HEK293 (cell line): Measurements from ENCODE around the gene OPCML.

Experiments used
- CTCF ChIA-PET: fragments of 350-600 bp; formaldehyde crosslinking; extraction: SDS; loops from one replicate; lab custom pipeline; 2021; ENCODE audit warnings: antibody characterized with exemption; lab: Yijun Ruan, JAX
- POLR2A ChIA-PET: fragments of 300-600 bp; formaldehyde crosslinking; extraction: SDS; loops from one replicate; lab custom pipeline; 2020; ENCODE audit warnings: antibody characterized with exemption, inconsistent platforms; lab: Yijun Ruan, JAX
- H3K27ac ChIP-seq: fragments of 200-500 bp; sonication (Bioruptor generic); 2 replicates; pipeline ENCODE4 v1.5.1; 2014; ENCODE audit warnings: low read depth, low read length, control low read depth, inconsistent platforms; ENCODE audit errors: extremely low read depth
- H3K36me3 ChIP-seq, 2 experiments: fragments of 200-500 bp in 1 of 2; sonication (Bioruptor generic) in 1 of 2; 1 replicate in 1 of 2; 2 replicates in 1 of 2; pipeline ENCODE4 v1.5.1; 2014 to 2017; ENCODE audit warnings: inconsistent platforms in 2 of 2, low read length in 2 of 2; ENCODE audit not compliant: control insufficient read depth in 2 of 2, insufficient read depth in 1 of 2
- H3K4me1 ChIP-seq: fragments of 200-500 bp; sonication (Bioruptor generic); 2 replicates; pipeline ENCODE4 v1.5.1; 2014; ENCODE audit warnings: mild to moderate bottlenecking, low read length, inconsistent platforms; ENCODE audit not compliant: control insufficient read depth, insufficient read depth
- H3K4me3 ChIP-seq: 2 replicates; pipeline ENCODE4 v1.5.1; 2011; ENCODE audit warnings: low read depth, mild to moderate bottlenecking, control low read depth, low read length, moderate library complexity
- H3K9me3 ChIP-seq: fragments of 200-500 bp; sonication (Bioruptor generic); 2 replicates; pipeline ENCODE4 v1.5.1; 2014; ENCODE audit warnings: low read depth, low read length, inconsistent platforms; ENCODE audit not compliant: control insufficient read depth, insufficient read depth
- GLI2 ChIP-seq: fragments of 450-650 bp; formaldehyde crosslinking; IDR thresholded peaks from 2 replicates; pipeline ENCODE4; 2017; ENCODE audit warnings: missing biosample characterization, missing genetic modification characterization, low read depth, borderline replicate concordance
- HOXD13 ChIP-seq: sonication (generic); formaldehyde crosslinking; IDR thresholded peaks from 2 replicates; pipeline ENCODE4 v1.8.0; 2022; ENCODE audit warnings: missing genetic modification reagents, borderline replicate concordance
- KLF7 ChIP-seq: fragments of 450-650 bp; formaldehyde crosslinking; IDR thresholded peaks from 2 replicates; pipeline ENCODE4 v1.5.1; 2016; ENCODE audit warnings: missing biosample characterization, missing genetic modification characterization, borderline replicate concordance
- MZF1 ChIP-seq: fragments of 450-650 bp; formaldehyde crosslinking; IDR thresholded peaks from 2 replicates; pipeline ENCODE4 v1.5.1; 2017; ENCODE audit warnings: missing biosample characterization, missing genetic modification characterization, borderline replicate concordance
- SCRT2 ChIP-seq: fragments of 450-650 bp; formaldehyde crosslinking; IDR thresholded peaks from 2 replicates; pipeline ENCODE4 v1.5.1; 2016; ENCODE audit warnings: missing biosample characterization, missing genetic modification characterization
- ZNF184 ChIP-seq: fragments of 450-650 bp; IDR thresholded peaks from 2 replicates; pipeline ENCODE4 v1.5.1; 2018; ENCODE audit warnings: missing biosample characterization, mild to moderate bottlenecking, missing genetic modification characterization
- ZNF2 ChIP-seq: fragments of 450-650 bp; formaldehyde crosslinking; IDR thresholded peaks from 2 replicates; pipeline ENCODE4 v1.5.1; 2016; ENCODE audit warnings: missing biosample characterization, missing genetic modification characterization
- ZNF311 ChIP-seq: fragments of 450-650 bp; formaldehyde crosslinking; IDR thresholded peaks from 2 replicates; pipeline ENCODE4 v1.5.1; 2017; ENCODE audit warnings: missing biosample characterization, missing genetic modification characterization, borderline replicate concordance
- ZNF324 ChIP-seq: fragments of 450-650 bp; formaldehyde crosslinking; IDR thresholded peaks from 2 replicates; pipeline ENCODE4 v1.5.1; 2016; ENCODE audit warnings: missing biosample characterization, missing genetic modification characterization
- ZNF341 ChIP-seq: fragments of 450-650 bp; formaldehyde crosslinking; IDR thresholded peaks from 2 replicates; pipeline ENCODE4; 2016; ENCODE audit warnings: low read depth, missing biosample characterization, missing genetic modification characterization
- ZNF350 ChIP-seq: fragments of 450-650 bp; formaldehyde crosslinking; IDR thresholded peaks from 2 replicates; pipeline ENCODE4 v1.5.0; 2017; ENCODE audit warnings: missing biosample characterization, mild to moderate bottlenecking, missing genetic modification characterization
- ZNF354C ChIP-seq: fragments of 450-650 bp; formaldehyde crosslinking; IDR thresholded peaks from 2 replicates; pipeline ENCODE4 v1.5.1; 2016; ENCODE audit warnings: missing biosample characterization, missing genetic modification characterization, low read depth, borderline replicate concordance
- ZNF426 ChIP-seq: fragments of 450-650 bp; formaldehyde crosslinking; IDR thresholded peaks from 2 replicates; pipeline ENCODE4 v1.5.1; 2017; ENCODE audit warnings: missing biosample characterization, missing genetic modification characterization, mild to moderate bottlenecking, inconsistent platforms, moderate library complexity
- ZNF501 ChIP-seq: fragments of 450-650 bp; formaldehyde crosslinking; IDR thresholded peaks from 2 replicates; pipeline ENCODE4 v1.5.1; 2016; ENCODE audit warnings: missing biosample characterization, missing genetic modification characterization
- ZNF558 ChIP-seq: fragments of 450-650 bp; formaldehyde crosslinking; IDR thresholded peaks from 2 replicates; pipeline ENCODE4 v1.5.1; 2016; ENCODE audit warnings: missing biosample characterization, missing genetic modification characterization
- ZNF560 ChIP-seq: fragments of 450-650 bp; formaldehyde crosslinking; IDR thresholded peaks from 2 replicates; pipeline ENCODE4 v1.5.1; 2017; ENCODE audit warnings: missing biosample characterization, missing genetic modification characterization, borderline replicate concordance
- ZNF585B ChIP-seq: fragments of 450-650 bp; formaldehyde crosslinking; IDR thresholded peaks from 2 replicates; pipeline ENCODE4 v1.5.1; 2016; ENCODE audit warnings: missing biosample characterization, missing genetic modification characterization
- ZNF623 ChIP-seq: fragments of 450-650 bp; formaldehyde crosslinking; IDR thresholded peaks from 2 replicates; pipeline ENCODE4 v1.5.1; 2016; ENCODE audit warnings: missing biosample characterization, missing genetic modification characterization
- ZNF837 ChIP-seq: fragments of 450-650 bp; formaldehyde crosslinking; IDR thresholded peaks from 2 replicates; pipeline ENCODE4 v1.5.1; 2016; ENCODE audit warnings: missing biosample characterization, missing genetic modification characterization
- TF ChIP-seq, protein P1 (sequence below): fragments of 450-650 bp; formaldehyde crosslinking; IDR thresholded peaks from 2 replicates; pipeline ENCODE4 v1.5.1; 2016; ENCODE audit warnings: missing biosample characterization, missing genetic modification characterization
- TF ChIP-seq, protein P2 (sequence below): fragments of 450-650 bp; formaldehyde crosslinking; IDR thresholded peaks from 2 replicates; pipeline ENCODE4 v1.5.1; 2016; ENCODE audit warnings: missing biosample characterization, missing genetic modification characterization
- TF ChIP-seq, protein P3 (sequence below): fragments of 450-650 bp; formaldehyde crosslinking; IDR thresholded peaks from 2 replicates; pipeline ENCODE4 v1.5.1; 2016; ENCODE audit warnings: missing biosample characterization, missing genetic modification characterization
- TF ChIP-seq, protein P4 (sequence below): fragments of 450-650 bp; formaldehyde crosslinking; IDR thresholded peaks from 2 replicates; pipeline ENCODE4 v1.5.1; 2016; ENCODE audit warnings: missing biosample characterization, missing genetic modification characterization

The OPCML gene

DNA sequence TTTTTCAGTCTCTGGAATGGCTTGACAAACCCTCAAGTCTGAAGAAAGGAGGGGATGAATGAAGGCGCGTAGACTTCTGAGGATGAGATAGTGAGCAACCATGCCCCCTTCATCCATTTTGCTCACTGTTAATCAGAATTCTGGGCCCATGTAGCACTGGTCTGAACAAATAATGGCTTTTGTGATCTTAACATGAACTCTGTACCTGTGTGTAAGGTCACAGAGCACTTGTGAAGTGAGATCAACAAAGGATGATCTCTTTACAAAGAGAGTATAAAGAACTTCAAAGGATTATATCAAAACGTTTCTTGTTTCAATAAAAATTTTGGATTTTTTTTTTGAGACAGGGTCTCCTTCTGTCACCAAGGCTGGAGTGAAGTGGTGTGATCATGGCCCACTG is 976.7 kb downstream of the OPCML start:
- ChIA-PET POLR2A (no interaction called here), CTCF (no interaction called here)
- no peak overlapping the region for H3K4me3 ChIP-seq
- TF ChIP-seq ZNF184 (tag by site-specific recombination): no peak
- no peak for TF ChIP-seq ZNF2 (tag by site-specific recombination)
- TF ChIP-seq, protein P1, sequence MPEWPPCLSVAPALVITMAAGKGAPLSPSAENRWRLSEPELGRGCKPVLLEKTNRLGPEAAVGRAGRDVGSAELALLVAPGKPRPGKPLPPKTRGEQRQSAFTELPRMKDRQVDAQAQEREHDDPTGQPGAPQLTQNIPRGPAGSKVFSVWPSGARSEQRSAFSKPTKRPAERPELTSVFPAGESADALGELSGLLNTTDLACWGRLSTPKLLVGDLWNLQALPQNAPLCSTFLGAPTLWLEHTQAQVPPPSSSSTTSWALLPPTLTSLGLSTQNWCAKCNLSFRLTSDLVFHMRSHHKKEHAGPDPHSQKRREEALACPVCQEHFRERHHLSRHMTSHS: no peak
- no peak for TF ChIP-seq ZNF426
- no peaks in the 10 kb centered on the region for H3K9me3 ChIP-seq
- no peaks in the 10 kb centered on the region for H3K36me3 ChIP-seq
- H3K4me1 ChIP-seq: peaks cover 8% of the 10 kb centered on the region
- no peak overlapping the region for H3K27ac ChIP-seq

DNA sequence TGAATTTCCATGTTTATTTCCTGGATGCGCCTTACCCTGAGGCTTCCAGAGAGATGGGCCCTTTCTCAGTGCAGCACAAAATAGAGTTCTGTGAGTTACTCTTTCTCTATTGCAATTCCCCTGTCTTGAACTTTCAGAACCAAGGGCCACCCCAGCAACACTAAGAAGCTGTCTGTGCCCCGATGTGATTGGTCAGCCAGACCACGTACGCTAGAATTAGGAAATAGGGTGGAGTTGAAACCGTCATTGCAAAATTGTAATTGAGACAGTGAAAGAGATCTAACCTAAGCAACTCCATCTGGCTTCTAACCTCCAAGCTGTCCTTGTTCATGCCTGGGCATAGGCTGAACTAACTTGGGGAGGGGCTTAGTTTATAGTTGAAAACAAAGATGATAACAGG is 981.3 kb downstream of the OPCML start:
- Histone ChIP-seq H3K4me3 (no peak overlapping the region), H3K36me3 (no peaks in the 10 kb centered on the region), H3K4me1 (no peaks in the 10 kb centered on the region)
- POLR2A ChIA-PET: no interaction called here
- CTCF ChIA-PET: no interaction called here
- TF ChIP-seq ZNF324: no peak
- TF ChIP-seq, all 188 proteins: peak for 0
- Histone ChIP-seq H3K27ac (no peak overlapping the region), H3K9me3 (no peaks in the 10 kb centered on the region)

DNA sequence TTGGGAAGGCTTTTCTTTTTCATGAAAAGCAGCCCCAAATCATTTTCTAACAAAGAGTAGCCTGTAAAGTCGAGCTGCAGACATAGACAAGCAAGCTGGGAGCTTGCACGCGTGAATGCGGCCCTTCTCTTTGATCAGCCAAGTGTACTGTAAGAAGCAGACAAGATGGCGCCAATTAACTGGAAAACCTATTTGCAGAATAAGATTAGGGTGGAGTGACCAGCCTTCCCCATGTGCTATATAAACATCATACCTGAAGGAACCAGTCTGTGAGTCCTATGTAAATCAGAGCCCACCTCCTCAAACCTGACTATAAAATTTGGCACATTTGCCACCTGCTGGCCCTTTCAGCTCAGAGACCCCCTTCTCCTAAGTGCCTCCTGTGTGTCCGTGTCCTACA is 982.7 kb downstream of the OPCML start:
- CTCF ChIA-PET: no interaction called here
- Histone ChIP-seq H3K4me3 (no peak overlapping the region), H3K9me3 (no peaks in the 10 kb centered on the region), H3K4me1 (no peaks in the 10 kb centered on the region), H3K27ac (no peak overlapping the region), H3K36me3 (no peaks in the 10 kb centered on the region)
- POLR2A ChIA-PET: no interaction called here
- TF ChIP-seq ZNF623 (tag by site-specific recombination): no peak
- no peak for TF ChIP-seq KLF7 (tag by site-specific recombination)
- TF ChIP-seq ZNF341 (tag by site-specific recombination): no peak
- TF ChIP-seq, protein P2, sequence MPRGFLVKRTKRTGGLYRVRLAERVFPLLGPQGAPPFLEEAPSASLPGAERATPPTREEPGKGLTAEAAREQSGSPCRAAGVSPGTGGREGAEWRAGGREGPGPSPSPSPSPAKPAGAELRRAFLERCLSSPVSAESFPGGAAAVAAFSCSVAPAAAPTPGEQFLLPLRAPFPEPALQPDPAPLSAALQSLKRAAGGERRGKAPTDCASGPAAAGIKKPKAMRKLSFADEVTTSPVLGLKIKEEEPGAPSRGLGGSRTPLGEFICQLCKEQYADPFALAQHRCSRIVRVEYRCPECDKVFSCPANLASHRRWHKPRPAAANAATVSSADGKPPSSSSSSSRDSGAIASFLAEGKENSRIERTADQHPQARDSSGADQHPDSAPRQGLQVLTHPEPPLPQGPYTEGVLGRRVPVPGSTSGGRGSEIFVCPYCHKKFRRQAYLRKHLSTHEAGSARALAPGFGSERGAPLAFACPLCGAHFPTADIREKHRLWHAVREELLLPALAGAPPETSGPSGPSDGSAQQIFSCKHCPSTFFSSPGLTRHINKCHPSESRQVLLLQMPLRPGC (tag by site-specific recombination): no peak
- no peak for TF ChIP-seq SCRT2
- no peak for TF ChIP-seq HOXD13 (CRISPR knock-in tag)
- TF ChIP-seq, protein P3, sequence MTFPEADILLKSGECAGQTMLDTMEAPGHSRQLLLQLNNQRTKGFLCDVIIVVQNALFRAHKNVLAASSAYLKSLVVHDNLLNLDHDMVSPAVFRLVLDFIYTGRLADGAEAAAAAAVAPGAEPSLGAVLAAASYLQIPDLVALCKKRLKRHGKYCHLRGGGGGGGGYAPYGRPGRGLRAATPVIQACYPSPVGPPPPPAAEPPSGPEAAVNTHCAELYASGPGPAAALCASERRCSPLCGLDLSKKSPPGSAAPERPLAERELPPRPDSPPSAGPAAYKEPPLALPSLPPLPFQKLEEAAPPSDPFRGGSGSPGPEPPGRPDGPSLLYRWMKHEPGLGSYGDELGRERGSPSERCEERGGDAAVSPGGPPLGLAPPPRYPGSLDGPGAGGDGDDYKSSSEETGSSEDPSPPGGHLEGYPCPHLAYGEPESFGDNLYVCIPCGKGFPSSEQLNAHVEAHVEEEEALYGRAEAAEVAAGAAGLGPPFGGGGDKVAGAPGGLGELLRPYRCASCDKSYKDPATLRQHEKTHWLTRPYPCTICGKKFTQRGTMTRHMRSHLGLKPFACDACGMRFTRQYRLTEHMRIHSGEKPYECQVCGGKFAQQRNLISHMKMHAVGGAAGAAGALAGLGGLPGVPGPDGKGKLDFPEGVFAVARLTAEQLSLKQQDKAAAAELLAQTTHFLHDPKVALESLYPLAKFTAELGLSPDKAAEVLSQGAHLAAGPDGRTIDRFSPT: no peak
- TF ChIP-seq ZNF585B (tag by site-specific recombination): no peak
- TF ChIP-seq ZNF558 (tag by site-specific recombination): no peak
- no peak for TF ChIP-seq ZNF501 (tag by site-specific recombination)
- TF ChIP-seq ZNF837 (tag by site-specific recombination): no peak

DNA sequence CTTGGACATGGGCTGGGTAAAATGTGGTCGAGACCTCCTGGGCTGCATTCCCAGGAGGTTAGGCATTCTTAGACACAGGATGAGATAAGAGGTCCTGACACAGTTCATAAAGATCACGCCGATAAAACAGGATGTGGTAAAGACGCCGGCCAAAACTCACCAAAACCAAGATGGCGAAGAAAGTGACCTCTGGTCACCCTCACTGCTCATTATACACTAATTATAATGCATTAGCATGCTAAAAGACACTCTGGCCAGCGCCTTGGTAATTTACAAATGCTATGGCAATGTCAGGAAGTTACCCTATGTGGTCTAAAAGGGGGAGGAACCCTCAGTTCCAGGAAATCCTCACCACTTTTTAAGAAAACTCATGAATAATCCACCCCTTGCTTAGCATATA is 983.3 kb downstream of the OPCML start:
- Histone ChIP-seq H3K9me3 (no peaks in the 10 kb centered on the region), H3K36me3 (no peaks in the 10 kb centered on the region), H3K27ac (no peak overlapping the region), H3K4me1 (no peaks in the 10 kb centered on the region), H3K4me3 (no peak overlapping the region)
- ChIA-PET CTCF (interaction anchor here (0.5 kb wide), 1 partner anchor 376 kb away, joined by 5 read pairs; no protein-coding TSS in a partner anchor), POLR2A (no interaction called here)
- TF ChIP-seq GLI2 (tag by site-specific recombination) (no peak), ZNF350 (tag by site-specific recombination) (no peak), ZNF311 (tag by site-specific recombination) (no peak), ZNF354C (tag by site-specific recombination) (no peak), ZNF560 (tag by site-specific recombination) (no peak), MZF1 (no peak)
- TF ChIP-seq, protein P4, sequence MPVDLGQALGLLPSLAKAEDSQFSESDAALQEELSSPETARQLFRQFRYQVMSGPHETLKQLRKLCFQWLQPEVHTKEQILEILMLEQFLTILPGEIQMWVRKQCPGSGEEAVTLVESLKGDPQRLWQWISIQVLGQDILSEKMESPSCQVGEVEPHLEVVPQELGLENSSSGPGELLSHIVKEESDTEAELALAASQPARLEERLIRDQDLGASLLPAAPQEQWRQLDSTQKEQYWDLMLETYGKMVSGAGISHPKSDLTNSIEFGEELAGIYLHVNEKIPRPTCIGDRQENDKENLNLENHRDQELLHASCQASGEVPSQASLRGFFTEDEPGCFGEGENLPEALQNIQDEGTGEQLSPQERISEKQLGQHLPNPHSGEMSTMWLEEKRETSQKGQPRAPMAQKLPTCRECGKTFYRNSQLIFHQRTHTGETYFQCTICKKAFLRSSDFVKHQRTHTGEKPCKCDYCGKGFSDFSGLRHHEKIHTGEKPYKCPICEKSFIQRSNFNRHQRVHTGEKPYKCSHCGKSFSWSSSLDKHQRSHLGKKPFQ (tag by site-specific recombination): no peak
